NCI-H146 treated with DMSO at 0.1 percent for 48 hours (cell line): ENCODE data around the gene THOP1.

Experiments used
- DNase-seq: peaks from one replicate; lab custom pipeline; 2025; ENCODE audit not compliant: unreplicated experiment; lab: John Stamatoyannopoulos, UW

The THOP1 gene

DNA sequence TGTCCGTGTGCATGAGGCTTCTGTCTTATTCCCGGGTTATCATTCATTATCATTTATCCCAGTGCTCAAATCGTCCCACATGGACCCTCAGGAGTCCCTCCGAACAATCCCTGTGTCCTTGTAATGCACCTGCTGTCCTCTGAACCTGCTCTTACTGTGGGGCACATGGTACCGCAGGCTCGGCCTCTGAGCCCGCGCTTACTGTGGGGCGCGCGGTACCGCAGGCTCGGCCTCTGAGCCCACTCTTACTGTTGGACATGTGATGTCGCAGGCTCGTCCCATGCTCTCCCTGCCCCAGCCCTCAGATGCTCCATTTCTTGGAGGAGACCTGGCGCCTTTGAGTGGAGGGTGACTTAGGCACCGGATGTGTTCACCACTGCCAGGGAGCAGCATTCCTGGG is 17.5 kb downstream of the THOP1 start:
- no peak for DNase-seq

DNA sequence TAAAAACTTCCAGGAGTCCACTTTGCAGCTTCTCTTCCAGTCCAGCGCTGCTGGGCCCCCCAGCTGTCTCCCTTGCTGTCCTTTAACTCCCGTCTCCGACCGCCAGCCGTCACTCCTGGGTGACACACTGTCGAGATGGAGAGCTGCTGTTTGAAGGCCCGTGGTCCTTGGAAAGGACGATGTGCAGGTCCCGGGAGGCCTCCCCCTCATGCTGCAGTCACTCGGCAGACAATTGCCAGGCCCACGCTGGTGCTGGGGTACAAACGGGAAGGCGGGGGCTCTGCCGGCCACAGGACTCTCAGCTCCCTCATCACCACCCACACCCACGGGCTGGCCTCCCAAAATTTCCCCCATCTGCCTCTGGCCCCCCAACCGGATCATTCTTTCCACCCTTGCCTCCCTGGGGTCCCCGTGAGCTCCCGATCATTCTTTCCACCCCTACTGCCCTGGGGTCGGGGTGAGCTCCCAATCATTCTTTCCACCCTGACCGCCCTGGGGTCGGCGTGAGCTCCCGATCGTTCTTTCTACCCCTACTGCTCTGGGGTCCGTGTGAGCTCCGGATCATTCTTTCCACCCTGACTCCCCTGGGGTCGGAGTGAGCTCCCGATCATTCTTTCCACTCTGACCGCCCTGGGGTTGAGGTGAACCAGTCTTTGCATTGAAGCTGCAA is 18.3 kb downstream of the THOP1 start:
- DNase-seq, result no peak

DNA sequence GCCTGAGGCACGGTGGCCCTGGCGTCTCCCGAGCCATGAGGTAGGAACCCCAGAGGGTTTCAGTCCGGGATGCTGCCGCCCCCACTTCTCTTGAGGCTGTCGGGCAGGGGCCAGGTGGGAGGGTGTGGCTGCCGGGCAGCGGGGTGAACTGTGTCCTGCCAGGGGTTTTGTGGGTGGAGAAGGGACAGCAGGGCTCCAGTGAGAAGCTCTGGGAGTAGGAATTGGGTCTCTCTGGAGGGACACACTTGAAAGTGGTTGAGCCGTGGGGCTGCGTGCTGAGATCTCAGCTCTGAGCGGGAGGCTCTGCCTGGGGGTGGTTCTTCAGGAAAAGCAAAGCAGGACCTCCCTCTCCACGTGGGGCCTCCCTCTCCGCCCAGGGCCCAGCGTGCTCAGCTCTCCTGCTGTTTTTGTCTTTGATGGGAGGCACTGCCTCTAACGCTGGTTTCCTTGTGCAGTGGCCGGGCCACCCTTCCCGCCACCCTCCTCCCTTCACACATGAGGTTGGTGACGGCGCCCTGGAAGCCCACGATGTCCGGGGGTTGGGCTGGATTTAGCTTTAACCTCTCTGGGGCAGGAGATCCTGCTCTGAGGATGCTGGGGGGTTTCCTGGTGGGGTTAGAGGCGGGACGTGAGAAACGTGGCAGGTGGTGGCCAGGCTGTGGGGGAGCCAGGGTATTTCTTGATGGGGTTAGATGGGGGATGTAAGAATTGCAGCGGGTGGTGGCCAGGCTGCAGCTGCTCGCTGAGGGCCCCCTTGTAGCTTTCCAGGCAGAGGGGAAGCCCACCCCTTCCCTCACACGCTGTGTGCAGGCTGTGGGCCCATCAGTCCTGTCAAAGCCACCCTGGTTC is 19.1 kb downstream of the THOP1 start:
- no peak for DNase-seq

DNA sequence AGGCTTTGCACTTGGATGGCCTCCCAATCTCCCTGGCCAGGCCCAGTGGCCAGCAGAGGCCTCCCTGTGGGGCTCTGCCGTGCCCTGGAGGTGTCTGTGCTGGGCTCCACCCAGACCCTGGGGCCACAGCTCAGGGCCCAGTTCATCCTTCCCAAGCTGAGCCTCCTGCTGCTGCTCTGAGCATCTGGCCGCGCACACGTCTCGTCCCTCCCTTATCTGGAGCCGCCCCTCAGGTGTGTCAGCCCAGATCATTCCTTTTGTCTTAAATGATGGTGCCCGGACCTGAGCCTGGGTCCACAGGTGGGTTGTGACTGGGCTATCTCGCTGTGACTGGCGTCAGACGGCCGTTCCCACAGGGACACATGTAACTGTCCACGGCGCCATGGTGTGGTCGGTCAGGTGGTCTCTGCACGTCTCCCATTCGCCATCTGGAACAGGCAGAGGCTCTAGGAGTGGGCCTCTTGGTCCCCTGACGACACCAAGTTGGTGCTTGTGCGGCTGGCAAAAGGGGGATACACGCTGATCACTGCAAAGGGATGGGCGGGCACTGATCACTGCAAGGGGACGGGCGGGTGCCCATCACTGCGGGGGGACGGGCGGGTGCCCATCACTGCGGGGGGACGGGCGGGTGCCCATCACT is 20.1 kb downstream of the THOP1 start:
- DNase-seq, result no peak

DNA sequence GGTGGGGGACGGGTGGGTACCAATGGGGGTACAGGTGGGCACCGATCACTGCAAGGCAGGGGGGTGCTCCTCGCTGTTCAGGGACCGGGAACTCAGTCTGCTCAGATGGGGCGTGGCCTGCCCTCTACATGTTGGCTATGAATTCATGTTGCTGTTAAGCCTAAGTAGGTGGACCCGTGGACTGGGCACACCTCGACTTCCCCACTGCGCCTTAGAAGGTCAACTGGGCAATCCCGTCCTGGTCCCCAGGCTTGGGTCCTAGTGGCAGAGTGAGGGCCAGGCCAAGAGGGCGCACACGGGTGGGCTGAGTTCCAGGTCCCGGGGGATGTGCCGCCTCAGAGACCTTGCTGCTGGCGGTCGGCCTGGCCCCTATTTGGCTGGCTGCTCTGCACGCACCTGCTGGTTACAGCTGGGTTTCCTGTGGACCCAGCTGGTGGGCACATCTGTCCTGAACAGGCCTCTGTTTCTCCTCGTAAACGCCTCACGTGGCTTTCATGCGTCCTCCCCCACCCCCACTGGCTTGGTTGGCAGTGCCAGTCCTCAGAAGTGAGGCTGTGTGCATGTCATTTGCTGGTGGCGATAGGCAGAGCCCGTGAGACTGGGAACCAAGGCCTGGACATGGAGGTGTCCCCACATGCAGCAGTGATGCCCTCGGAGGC is 20.8 kb downstream of the THOP1 start:
- no peak for DNase-seq

DNA sequence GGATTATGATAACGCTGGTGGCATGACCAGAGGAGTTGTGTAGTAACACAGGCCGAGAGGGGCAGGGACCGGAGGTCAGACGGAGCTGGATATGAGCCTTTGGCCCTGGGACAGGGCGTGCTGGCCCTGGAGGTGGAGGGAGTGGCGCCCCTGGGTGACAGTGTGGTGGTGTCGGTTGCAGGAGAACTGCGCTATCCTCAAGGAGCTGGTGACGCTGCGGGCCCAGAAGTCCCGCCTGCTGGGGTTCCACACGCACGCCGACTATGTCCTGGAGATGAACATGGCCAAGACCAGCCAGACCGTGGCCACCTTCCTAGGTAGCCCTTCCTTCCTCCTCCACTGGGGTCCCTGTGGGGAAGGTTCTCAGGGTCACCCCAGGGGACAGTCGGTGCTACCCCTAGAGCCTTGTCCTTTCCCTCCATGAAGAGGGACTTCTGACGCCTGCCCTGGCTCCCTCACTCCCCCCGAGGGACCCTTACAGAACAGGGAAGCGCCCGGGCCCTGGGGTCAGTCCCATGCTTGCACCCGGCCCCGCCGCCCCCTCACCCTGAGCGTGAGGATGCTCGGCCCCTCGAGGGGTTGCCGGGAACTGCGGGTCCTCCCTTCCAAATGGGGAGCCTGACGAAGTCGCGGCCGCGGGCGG is 21.6 kb downstream of the THOP1 start:
- DNase-seq, result no peak

DNA sequence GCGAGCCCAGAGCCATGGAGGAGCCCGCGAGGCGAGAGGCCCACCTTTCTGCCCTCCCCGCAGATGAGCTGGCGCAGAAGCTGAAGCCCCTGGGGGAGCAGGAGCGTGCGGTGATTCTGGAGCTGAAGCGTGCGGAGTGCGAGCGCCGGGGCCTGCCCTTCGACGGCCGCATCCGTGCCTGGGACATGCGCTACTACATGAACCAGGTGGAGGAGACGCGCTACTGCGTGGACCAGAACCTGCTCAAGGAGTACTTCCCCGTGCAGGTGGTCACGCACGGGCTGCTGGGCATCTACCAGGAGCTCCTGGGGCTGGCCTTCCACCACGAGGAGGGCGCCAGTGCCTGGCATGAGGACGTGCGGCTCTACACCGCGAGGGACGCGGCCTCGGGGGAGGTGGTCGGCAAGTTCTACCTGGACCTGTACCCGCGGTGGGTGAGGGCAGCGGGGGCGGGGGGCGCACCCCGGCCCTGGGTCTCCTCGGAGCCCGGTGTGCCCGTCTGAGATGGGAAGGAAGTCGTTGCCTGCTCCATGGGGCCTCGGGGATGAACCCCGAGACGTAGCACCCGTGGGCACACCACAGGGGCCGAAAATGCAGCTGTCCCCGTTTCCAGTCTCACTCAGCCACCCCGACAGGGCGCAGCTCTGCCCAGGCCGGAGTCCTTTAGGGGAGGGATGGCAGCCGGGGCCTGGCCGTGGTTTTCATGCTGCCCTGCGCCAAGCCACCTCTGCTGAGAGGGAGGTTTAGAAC is 22.3 kb downstream of the THOP1 start:
- no peak for DNase-seq

DNA sequence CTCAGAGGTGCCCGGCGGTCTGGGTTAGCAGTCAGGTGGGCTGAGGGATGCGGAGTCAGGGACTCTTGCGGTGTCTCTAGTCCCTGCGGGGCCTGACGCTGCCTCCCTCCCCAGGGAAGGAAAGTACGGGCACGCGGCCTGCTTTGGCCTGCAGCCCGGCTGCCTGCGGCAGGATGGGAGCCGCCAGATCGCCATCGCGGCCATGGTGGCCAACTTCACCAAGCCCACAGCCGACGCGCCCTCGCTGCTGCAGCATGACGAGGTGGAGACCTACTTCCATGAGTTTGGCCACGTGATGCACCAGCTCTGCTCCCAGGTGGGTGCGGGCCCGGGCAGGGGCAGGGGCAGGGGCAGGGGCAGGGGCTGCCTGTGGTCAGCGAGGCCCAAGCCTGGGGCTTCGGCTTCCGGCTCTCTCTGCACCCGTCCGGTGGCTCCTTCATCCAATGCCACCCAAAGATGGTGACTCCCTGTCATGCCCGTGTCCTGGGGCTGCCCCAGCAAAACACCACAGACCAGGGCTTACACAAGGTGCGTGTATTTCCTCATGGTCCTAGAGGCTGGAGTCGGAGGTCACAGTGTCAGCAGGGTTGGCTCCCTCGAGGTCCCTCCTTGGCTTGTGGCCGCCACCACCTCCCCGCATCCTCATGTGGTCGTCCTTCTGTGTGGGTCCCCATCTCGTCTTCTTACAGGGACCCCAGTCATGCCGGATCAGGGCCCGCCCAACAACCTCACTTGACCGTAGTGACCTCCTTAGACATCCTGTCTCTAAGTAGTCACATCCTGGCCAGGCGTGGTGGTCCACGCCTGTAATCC is 23.0 kb downstream of the THOP1 start:
- no peak for DNase-seq

DNA sequence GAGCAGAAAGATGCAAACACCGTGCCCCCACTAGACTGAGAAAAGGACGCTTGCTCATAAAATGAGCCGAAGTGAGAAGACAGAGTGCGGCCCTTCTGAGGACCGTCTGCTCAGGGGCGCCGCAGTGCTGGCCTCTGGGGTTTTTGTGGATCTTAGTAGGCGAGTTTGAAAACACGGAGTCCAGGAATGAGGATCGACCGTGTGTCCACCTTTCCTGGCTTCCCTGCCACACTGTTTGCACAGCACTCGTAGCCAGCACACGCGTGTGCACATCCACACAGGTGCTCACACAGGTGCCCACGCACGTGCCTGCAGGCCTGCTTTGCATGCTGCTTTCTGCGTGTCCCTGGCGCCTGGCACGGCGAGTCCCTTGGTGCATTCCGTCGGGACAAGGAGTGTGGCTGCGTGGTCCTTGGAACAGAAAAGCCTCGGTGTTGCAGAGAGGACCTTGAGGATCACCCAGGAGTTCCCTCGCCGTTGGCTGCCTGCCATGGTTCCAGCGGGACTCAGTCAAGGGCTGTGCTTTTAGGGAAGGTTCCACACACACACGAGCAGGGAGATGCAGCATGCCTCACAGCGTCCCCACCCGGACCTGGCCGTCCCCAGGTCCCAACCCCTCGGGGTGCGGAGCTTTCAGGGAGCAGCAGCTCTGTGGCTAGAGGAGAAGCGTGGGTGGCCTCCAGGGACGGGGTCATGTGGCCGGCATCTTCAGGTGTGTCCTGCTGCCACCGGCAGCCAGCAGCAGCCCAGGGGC is 24.3 kb downstream of the THOP1 start:
- DNase-seq, result no peak

DNA sequence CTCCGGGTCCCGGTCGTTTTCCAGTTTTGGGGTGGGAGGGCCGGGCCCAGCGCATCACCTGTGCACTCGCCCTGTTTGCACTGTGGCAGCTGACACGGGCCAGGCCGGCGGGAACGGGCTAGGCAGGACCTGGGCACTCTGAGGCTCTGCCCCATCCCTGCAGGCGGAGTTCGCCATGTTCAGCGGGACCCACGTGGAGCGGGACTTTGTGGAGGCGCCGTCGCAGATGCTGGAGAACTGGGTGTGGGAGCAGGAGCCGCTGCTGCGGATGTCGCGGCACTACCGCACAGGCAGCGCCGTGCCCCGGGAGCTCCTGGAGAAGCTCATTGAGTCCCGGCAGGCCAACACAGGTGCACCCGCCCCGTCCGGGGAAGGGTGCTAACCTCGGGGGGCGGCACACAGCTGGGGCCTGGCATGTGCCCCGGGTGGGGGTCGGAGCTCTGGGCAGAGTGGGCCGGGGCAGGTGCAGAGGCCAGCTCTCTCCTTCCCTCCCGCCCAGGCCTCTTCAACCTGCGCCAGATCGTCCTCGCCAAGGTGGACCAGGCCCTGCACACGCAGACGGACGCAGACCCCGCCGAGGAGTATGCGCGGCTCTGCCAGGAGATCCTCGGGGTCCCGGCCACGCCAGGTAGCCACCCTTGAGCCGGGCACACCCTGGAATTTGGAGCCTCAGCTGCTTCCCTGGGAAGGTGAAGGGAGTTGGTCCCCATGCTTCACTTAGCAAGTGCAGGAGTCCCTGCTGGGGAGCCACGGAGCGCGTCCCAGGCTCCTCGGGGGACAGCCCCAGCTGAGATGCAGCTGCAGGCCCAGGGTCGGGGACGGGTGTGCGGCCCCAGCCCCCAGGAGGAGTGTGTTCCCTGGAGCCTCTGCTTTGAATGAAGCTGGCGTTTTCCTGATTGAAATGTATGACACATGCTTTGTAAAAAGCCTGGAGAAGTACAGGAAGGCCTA is 25.1 kb downstream of the THOP1 start:
- no peak for DNase-seq

DNA sequence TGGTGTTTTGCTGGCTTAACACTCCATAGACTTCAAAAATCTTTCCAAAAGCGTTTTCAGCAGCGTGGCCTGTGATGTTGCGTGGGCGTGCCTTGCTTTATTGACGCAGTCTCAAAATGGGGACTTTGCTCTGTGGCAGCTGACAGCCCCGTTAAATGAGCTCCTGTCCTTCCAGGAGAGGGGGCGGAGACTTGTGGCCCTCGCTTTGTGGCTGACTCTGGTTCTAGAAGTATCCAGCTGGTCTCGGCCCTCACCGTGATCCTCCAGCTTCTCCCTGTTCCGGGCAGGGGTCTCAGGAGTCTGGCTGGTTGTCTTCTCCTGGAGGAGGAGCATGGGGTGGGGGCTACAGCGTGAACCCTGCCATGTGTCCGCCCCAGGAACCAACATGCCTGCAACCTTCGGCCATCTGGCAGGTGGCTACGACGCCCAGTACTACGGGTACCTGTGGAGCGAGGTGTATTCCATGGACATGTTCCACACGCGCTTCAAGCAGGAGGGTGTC is 26.0 kb downstream of the THOP1 start:
- no peak for DNase-seq

DNA sequence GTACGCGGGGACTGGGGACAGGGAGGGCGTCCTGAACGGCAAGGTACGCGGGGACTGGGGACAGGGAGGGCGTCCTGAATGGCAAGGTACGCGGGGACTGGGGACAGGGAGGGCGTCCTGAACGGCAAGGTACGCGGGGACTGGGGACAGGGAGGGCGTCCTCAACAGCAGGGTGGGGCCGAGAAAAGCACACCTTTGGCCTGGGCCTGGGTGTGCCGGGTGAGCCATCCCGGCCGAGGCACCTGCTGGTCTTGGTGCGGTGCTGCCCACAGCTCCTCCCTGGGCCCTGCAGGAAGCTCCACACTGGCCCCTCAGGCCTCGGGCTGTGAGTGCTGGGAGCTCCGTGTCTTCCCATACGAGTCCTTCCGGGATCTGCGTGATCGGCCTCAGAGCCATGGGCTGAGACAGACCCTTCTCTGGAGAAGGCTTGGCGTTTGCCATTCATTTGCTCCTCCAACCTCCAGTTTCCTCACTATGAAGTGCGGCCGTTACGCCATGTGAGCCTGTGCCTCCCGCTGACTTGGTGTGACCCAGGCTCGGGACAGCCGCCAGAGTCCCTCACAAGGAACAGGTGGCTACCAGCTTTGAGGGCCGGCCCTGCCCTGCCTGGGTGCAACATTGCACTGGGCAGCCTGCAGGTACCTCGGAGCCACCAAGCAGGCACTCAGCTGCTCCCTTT is 26.6 kb downstream of the THOP1 start:
- no peak for DNase-seq

DNA sequence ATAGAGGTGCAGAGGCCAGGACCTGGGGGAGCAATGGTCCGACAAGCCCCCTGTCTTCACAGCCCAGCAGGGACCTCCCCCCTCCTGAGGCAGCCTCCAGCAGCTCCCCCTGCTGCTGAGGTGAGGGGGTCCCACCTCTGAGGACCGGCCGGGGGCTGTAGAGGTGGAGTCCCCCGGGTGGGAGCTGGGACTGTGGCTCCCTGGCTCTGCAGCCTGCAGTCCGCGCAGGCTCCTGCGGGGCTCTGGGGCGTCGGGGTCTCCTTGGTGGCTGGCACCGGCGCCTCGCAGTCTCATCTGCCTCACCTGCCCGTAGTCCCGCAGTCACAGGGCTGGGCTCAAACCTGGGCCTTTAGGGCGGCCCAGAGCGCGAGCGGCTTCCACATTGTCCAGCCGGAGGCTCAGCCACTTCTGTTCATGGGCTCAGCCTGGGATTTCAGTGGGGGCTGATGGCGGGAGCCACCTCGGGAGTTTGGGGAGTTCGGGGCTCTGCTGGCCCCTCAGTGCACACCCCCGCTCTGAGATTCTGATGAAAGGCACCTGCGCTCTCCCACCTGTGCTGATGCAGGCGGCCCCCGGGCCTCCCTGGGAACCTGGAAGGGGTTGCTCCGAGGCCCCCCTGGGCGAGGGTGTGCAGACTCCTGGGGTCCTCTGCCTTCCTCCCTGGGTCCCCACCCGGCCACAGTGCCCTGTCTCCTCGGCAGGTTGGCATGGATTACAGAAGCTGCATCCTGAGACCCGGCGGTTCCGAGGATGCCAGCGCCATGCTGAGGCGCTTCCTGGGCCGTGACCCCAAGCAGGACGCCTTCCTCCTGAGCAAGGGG is 27.3 kb downstream of the THOP1 start:
- no peak for DNase-seq

DNA sequence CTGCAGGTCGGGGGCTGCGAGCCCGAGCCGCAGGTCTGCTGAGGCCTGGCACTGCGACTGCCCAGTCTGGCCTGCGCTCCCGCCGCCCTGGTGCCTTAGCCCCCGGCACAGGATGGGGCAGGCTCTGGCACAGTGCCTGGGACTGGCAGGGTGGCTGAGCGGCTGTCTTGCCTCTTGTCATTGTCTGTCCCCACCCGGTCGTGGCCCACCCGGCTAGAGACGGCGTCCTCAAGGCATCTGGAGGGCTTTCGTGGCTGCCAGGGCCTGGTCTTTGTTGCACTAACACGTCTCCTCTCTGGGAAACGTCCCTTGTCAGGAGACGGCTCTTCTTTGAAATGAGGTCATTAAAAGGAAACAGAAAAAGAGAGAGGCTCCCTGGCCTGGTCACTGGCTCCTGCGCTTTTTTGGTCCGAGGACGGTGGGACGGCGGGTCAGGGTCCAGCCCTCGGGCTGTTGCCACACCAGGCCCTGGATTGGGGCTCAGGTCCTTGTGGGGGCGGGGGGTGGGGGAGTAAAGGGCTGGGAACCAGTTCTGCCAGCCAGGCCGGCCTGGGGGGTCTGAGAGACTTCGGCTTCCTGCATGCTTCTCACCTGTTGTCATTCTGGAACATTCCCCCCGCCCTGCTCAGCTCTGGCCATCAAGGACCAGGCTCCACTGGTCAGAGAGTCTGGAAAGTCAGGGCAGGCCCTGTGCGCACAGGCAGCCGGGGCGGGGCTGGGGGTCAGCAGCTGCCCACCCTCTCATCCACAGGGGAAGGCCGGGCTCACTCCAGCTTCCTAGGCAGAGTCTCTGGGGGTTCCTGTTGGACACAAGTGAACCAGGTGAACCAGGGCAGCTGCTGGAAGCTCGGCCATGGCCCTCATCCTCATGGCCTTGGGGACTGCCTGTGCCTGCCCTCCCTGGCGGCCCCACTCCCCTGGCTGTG is 28.2 kb downstream of the THOP1 start:
- no peak for DNase-seq

DNA sequence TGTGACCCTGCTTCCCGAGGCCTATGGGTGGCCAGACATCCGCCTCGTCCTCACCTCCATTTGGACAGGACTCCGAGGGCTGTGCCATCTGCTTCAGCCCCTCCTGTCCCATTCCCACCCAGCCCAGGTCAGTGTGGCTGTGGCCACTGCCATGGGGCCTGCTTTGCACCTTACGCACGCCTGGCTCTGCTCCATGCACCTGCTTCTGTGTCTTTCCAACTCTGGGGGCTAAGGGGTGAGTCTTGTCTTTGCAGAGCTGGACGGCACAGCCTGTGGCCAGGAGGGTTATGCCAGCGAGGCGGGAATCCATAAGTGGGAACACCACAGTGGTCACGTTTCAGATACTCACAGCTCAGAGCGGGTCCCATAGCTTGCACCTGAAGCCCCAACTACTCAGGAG is 29.1 kb downstream of the THOP1 start:
- DNase-seq, result no peak
